Measurements from ENCODE around the gene HOXB4.

The HOXB4 gene

DNA sequence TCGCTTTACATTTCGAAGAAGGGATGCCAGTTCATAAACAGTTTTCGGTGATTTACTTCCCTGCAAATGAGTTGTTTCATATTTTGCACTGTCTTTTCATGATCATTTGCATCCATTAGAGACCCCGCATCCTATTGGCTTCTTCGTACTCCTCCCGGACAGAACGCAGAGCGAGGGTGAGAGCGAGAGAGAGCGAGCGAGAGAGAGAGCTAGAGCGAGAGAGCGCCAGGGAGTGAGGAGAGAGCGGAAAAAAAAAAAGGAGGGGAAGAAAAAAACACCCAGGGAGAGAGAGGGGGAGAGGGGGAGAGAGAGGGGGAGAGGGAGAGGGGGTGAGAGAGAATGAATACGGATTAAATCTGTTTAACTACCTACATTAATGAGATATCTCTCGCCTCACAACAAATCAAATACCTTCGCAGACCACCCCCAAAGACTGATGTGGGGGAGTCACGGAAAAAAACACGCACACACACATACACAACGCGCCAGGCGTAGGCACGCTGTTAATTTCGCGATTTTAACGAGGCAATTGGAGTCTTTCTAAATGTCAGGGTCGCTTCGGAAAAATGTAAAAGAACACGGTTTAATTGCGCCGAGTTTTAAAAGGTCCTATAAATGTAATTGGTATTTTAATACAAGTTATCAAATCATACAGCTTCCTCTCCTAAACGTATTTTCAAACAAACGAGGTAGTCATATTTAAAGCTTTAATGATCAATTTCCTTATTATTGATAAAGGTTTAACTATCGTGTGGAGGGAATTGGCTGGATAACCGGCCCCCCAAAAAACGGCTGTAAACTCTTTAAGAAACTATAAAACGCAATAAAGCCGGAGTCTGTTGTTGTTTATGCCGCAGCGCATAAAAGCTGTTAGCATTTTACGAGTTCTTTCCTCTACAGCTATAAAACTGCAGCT, 37.2 kb upstream of the HOXB4 start, which contains the start of gene HOXB8:
HOXB8 (minus strand) TSS at position 246 of the 916 bp plus-strand sequence. CDS start 588 bp downstream, outside the sequence.
- no peak for DNase-seq (ENCODE audit: low read depth in 2 of 2, low spot score in 1 of 2)

DNA sequence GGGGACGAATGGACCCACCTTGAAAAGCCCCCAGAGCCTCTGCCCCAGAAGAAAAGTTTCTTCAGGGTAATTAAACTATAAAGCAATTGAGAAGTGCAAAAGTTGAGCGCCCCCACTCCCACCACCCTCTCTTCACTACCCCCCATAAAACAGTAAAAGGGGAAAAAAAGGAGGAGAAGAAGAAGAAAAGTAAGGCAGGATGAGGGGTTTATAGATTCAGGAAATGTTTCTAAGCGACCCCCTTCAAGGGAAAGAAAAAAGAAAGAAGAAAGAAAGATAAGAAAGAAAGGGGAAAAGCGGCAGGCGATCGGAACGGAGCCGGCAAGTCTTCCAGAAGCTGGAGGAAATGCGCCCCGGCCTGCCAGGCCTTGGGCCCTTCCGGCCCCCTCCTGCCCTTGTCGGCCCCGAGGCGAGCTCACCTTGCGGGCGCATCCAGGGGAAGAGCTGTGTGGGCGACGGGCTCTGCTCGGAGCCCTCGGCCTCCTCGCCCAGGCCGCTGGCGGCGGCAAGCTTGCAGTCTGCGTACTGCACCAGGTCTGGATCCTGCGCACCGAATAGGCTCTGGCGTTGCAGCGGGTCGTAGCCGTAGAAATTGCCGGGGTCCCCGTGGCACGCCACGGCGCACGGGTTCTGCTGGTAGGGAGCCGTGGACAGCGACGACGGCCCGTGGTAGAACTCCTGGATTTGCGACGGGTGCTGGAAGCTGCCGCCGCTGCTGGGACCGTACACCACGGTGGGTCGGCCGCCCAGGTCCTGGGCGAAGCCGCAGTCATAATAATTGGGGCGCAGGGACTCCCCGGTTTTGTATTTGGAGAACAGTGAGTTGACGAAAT, 35.9 kb upstream of the HOXB4 start:
- no peak for DNase-seq (ENCODE audit: low read depth in 2 of 2, low spot score in 1 of 2)

- no peak for DNase-seq (ENCODE audit: low read depth in 2 of 2, low spot score in 1 of 2)
Measured at GRCh38 chr17:48612854-48613691, 34.9 kb upstream of the HOXB4 start.

GRCh38 chr17:48612456-48612853, 34.3 kb upstream of the HOXB4 start:
- DNase-seq (ENCODE audit: low read depth in 2 of 2, low spot score in 1 of 2) = no peak

DNA sequence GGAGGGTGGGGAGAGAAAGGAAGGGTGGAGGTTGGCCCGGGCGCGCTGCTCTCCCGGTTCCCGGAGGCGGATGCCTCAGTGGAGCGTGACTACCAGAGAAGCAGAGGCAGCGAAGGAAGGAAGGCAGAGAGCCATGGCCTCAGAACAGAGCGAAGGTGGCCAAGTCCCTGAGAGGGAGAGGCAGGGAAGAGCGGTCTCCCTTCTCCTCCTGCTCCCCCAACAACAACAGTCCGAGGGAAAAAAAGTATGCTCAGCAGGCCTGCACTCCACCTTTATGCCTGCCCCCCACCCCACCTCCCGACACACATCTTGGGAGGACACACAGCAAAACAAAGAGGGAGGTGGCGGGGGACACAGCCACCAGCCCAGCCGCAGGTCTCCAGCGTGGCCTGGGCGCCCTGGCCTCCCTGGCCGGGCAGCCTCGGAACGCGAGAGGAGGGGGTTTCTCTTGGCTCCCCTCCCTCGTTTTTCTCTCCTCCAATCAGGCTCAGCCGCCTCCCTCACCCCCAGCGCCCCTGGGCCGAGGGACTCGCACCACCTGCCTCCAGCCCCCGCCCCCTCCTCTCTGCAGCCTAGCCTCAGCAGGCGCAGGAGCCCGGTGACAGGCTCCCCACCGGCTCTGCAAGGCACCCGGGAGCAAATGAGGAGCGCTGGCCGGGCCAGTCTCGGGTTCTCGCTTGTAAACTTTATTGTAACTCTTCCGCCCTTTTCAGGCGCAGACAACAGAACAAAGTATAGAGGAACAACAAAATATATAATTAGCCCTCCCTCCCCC, 33.7 kb upstream of the HOXB4 start:
- DNase-seq (ENCODE audit: low read depth in 2 of 2, low spot score in 1 of 2) = no peak

DNA sequence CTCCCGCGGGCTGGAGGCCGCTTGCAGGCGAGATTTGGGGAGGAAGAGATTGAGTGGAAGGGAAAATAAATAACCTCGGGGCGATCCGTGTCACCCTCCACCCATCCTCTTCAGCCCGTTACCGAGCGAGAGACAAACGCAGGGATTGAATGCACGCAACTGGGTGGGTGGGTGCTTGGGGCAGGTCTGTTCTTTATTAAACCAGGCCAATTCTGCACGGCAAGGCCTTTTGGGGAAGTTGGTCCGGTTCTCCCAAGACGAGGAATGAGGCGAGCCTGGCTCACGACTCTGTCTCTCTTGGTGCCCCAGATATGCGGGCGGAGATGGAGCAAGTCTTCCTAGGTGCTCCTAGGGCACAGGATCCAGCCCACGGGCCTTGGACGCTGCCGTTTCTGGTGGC, 33.1 kb upstream of the HOXB4 start:
- DNase-seq (ENCODE audit: low read depth in 2 of 2, low spot score in 1 of 2) = no peak

DNA sequence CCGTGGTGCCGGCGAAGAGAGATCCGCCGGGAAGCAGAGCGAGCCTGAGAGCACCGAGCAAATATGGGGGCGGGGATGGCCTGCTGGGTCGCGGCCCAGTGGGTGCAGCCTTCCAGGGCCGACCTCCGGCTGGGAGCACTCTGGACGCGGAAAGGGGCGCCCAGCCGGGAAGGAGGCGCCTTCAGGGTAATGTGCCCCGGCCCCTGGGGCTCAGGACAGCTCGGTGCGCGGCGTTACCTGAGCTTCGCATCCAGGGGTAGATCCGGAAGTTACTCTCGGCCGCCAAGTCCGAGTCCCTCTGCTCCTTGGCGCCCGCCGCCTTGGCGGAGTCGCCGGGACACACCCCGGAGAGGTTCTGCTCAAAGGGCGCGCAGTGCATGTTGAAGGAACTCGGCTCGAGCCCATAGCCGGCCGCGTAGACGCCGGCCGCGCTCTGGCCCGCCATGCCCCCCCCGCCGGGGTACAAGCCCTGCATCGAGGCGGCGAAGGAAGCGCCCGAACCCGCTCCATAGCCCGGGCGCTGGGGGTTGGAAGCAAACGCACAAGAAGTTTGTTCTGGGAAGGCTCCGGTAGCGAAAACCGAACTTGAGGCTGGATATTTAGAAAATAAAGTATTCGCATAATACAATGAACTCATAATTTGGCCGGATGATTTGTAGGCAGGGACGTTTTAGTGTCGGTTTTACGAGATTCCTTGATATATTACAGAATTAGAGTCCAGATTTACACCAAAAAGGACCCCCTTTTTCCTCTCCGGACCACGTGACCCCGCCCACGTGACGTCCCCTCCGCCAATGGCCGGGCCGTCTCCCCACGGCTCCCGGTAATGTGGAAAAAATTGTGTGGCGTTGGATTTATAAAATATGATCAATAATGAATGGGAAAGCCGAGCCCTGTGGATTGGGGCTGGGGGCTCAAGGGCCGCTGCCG, 32.4 kb upstream of the HOXB4 start, which contains the start of gene HOXB7:
HOXB7 (minus strand) TSS at position 736 of the 930 bp plus-strand sequence; CDS start at position 637, 99 bp downstream.
- DNase-seq (ENCODE audit: low read depth in 2 of 2, low spot score in 1 of 2) = no peak

DNA sequence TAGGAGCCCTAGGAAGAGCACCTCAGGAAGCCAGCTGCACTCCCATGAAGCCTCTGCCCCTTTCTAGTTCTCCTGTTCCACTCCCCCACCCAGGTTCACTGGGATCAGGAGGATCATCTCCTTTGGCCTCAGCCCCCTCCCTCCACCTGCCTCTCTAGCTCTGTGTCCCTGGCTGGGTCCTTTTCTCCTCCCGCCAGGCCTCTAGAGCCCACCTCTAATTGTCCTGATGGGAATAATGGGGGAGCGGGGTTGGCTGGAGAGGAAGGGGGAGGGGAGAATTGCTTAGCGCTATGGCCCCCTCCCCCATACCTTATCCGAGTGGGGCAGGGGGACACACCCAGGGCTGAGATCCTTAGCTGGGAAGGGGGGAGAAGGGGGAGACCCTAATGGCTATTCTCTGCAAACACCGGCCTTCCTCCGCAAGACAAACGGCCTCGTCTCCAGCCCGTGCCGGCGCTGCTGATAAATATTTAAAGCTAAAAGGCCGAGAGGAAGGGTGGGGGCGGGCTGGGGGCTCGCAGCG, 31.7 kb upstream of the HOXB4 start:
- DNase-seq (ENCODE audit: low read depth in 2 of 2, low spot score in 1 of 2) = no peak

GRCh38 chr17:48609033-48609432, 30.9 kb upstream of the HOXB4 start:
- DNase-seq (ENCODE audit: low read depth in 2 of 2, low spot score in 1 of 2) = no peak

- DNase-seq (ENCODE audit: low read depth in 2 of 2, low spot score in 1 of 2) = no peak
Measured at GRCh38 chr17:48608494-48608834, 30.3 kb upstream of the HOXB4 start.

GRCh38 chr17:48606892-48607614, 28.9 kb upstream of the HOXB4 start:
- DNase-seq (ENCODE audit: low read depth in 2 of 2, low spot score in 1 of 2) = no peak

DNA sequence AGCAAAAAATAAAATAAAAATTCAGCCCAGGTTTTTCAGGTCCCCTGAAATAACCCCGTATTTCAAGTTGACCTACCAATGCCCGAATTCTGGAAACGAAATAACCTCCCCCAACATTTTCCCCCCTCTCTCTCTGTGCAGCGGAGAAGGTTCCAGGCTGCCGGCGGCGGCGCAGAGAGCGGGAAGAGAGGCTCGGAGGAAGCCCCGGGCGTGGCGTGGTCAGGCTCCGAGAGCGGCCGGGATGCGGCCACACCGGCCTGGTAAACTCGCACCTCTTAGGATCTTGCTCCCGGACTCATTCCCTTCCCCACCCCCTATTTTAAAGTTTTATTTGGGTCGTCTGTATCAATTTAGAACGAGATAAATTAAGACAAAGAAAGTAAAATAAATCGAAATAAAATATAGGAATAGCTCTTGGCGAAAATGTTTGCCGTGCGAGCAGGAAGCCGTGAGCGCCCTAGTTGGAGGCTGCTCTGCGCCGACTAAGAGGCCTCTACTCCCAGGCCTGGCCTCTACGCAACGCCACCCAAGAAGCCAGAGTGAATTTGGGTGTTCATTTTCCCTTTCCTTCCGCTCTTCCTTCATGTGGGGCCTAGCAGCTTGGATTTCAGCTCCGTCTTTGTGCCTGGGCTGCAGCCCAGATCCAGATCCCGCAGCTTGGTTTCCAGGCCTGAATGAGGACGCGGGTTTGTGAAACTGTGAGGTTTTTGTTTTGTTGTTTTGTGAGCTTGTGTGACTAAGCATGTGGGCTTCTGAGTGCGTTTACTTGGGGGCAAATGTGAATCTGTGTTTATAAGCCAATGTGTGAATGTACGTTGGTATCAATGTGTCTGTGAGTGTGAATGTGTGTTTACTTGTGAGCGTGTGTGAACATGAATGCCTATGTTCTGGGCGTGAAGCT, 28.1 kb upstream of the HOXB4 start:
- no peak for DNase-seq (ENCODE audit: low read depth in 2 of 2, low spot score in 1 of 2)

- DNase-seq (ENCODE audit: low read depth in 2 of 2, low spot score in 1 of 2) = no peak
Measured at GRCh38 chr17:48605409-48605919, 27.3 kb upstream of the HOXB4 start.

- no peak for DNase-seq (ENCODE audit: low read depth in 2 of 2, low spot score in 1 of 2)
Measured at GRCh38 chr17:48604770-48605329, 26.7 kb upstream of the HOXB4 start, which contains the start of gene HOXB6. Gene HOXB6, minus strand, starts transcription at chr17:48604986. Its CDS starts 6,836 bp downstream, at chr17:48598150.

- no peak for DNase-seq (ENCODE audit: low read depth in 2 of 2, low spot score in 1 of 2)
Measured at GRCh38 chr17:48603959-48604769, 26.0 kb upstream of the HOXB4 start.
